HEK293T (cell line): ENCODE results near the gene LRMDA.

Source experiments
- BHLHE40 ChIP-seq: fragments of 450-650 bp; IDR thresholded peaks from 2 replicates; pipeline ENCODE4 v1.6.1; 2016; ENCODE audit warnings: mild to moderate bottlenecking, moderate library complexity, borderline replicate concordance
- CTBP1 ChIP-seq: fragments of 450-650 bp; IDR thresholded peaks from 2 replicates; pipeline ENCODE4 v1.6.1; 2016; ENCODE audit warnings: borderline replicate concordance
- HDGF ChIP-seq: fragments of 450-650 bp; IDR thresholded peaks from 2 replicates; pipeline ENCODE4 v1.6.1; 2017; ENCODE audit warnings: antibody characterized with exemption, borderline replicate concordance
- PKNOX1 ChIP-seq: fragments of 450-650 bp; IDR thresholded peaks from 2 replicates; pipeline ENCODE4 v1.6.1; 2016
- SP1 ChIP-seq: fragments of 450-650 bp; IDR thresholded peaks from 2 replicates; pipeline ENCODE4 v1.6.1; 2017
- TARDBP ChIP-seq: fragments of 450-650 bp; IDR thresholded peaks from 2 replicates; pipeline ENCODE4 v1.6.1; 2016
- ZNF384 ChIP-seq: fragments of 450-650 bp; IDR thresholded peaks from 2 replicates; pipeline ENCODE4 v1.6.1; 2016

GRCh38 chr10:75972491-75973276, 541.3 kb downstream of the LRMDA start:
- TF ChIP-seq ZNF384 (no peak), PKNOX1 (no peak), HDGF (no peak), BHLHE40 (no peak), CTBP1 (no peak), SP1 (no peak), TARDBP (no peak)
